H1 (cell line): ENCODE measurements around the gene EFCAB8. TPM values are rescaled to one million over a fixed set of nuclear protein-coding genes. Genes with fewer than 3 reads are reported as not detected.

Experiments
- CTCF ChIA-PET: fragments of 300-600 bp; sonication (Branson Sonifier 250); formaldehyde crosslinking; loops from one replicate; lab custom pipeline; 2021; ENCODE audit not compliant: partially characterized antibody; lab: Charles Lee
- POLR2A ChIA-PET: fragments of 300-600 bp; sonication (Branson Sonifier 250); formaldehyde crosslinking; loops from one replicate; lab custom pipeline; 2021; ENCODE audit warnings: inconsistent platforms; ENCODE audit not compliant: partially characterized antibody; lab: Charles Lee
- DNase-seq, 2 experiments: peaks; one replicate each; pipeline versions ENCODE4 v3.0.0 to v3.0.0-alpha.2; 2010 to 2022; ENCODE audit warnings: low spot score in 2 of 2, low read depth in 1 of 2, mixed read lengths in 1 of 2
- FAIRE-seq: peaks from 2 replicates; lab custom pipeline; 2011; peaks lifted over from hg19 to GRCh38; lab: Jason Lieb, UNC
- H2AFZ ChIP-seq: 2 replicates; pipeline ENCODE4 v1.8.1; 2012; ENCODE audit warnings: low read length, inconsistent platforms
- H2AK5ac ChIP-seq: 2 replicates; pipeline ENCODE4 v1.6.1; 2013; ENCODE audit warnings: low read depth, low read length
- H2BK120ac ChIP-seq: replicated peaks from 2 replicates; pipeline ENCODE3; 2013; ENCODE audit warnings: low read depth, low read length, inconsistent platforms
- H2BK12ac ChIP-seq: 2 replicates; pipeline ENCODE4 v1.6.1; 2013; ENCODE audit warnings: low read depth, low read length
- H2BK15ac ChIP-seq: 2 replicates; pipeline ENCODE4 v1.6.1; 2013; ENCODE audit warnings: low read length
- H2BK20ac ChIP-seq: 2 replicates; pipeline ENCODE4 v1.6.1; 2013; ENCODE audit warnings: low read length
- H2BK5ac ChIP-seq: 2 replicates; pipeline ENCODE4 v1.6.1; 2013; ENCODE audit warnings: low read depth, low read length
- H3K14ac ChIP-seq: 2 replicates; pipeline ENCODE4 v1.6.1; 2013; ENCODE audit warnings: inconsistent platforms; ENCODE audit not compliant: insufficient read length
- H3K18ac ChIP-seq: 2 replicates; pipeline ENCODE4 v1.6.1; 2013; ENCODE audit warnings: low read length; ENCODE audit errors: extremely low read depth
- H3K23ac ChIP-seq: 2 replicates; pipeline ENCODE4 v1.6.1; 2013; ENCODE audit warnings: inconsistent platforms; ENCODE audit not compliant: insufficient read length
- H3K23me2 ChIP-seq: 2 replicates; pipeline ENCODE4 v1.6.1; 2013; ENCODE audit warnings: low read depth, low read length
- H3K27ac ChIP-seq: 2 replicates; pipeline ENCODE4 v1.6.1; 2011; ENCODE audit warnings: low read depth, low read length, inconsistent platforms
- H3K27me3 ChIP-seq, 4 experiments: replicated peaks in 1 of 4; 1 replicate in 1 of 4; 2 replicates in 3 of 4; pipeline versions ENCODE4 v1.6.1 to v1.8.1; 2011 to 2013; ENCODE audit warnings: low read length in 3 of 4, mild to moderate bottlenecking in 3 of 4, inconsistent platforms in 2 of 4, mixed read lengths in 2 of 4, moderate library complexity in 1 of 4; ENCODE audit not compliant: control insufficient read depth in 3 of 4, insufficient read depth in 3 of 4; ENCODE audit errors: extremely low read depth in 1 of 4
- H3K36me3 ChIP-seq, 4 experiments: 2 replicates each; pipeline versions ENCODE4 v1.6.1 to v1.8.1; 2011 to 2013; ENCODE audit warnings: mild to moderate bottlenecking in 4 of 4, low read length in 3 of 4, moderate library complexity in 2 of 4, control low read depth in 1 of 4, inconsistent platforms in 1 of 4; ENCODE audit not compliant: insufficient read depth in 4 of 4, control insufficient read depth in 2 of 4
- H3K4ac ChIP-seq: replicated peaks from 2 replicates; pipeline ENCODE3; 2013; ENCODE audit warnings: low read length, low read depth, mixed read lengths, inconsistent platforms; ENCODE audit not compliant: insufficient read length
- H3K4me1 ChIP-seq, 4 experiments: replicated peaks in 1 of 4; 1 replicate in 1 of 4; 2 replicates in 3 of 4; pipeline versions ENCODE4 v1.6.1 to v1.8.1; 2011 to 2013; ENCODE audit warnings: low read length in 3 of 4, inconsistent platforms in 2 of 4, mixed read lengths in 1 of 4; ENCODE audit not compliant: insufficient read depth in 4 of 4, control insufficient read depth in 3 of 4
- H3K4me2 ChIP-seq, 2 experiments: 2 replicates each; pipeline versions ENCODE4 v1.6.1 to v1.8.1; 2011 to 2013; ENCODE audit warnings: low read depth in 2 of 2, low read length in 2 of 2, control low read depth in 1 of 2, inconsistent platforms in 1 of 2, mild to moderate bottlenecking in 1 of 2; ENCODE audit not compliant: insufficient read depth in 1 of 2
- H3K4me3 ChIP-seq, 4 experiments: fragments of 200-600, 300-600 bp in 1 of 4; sonication (generic), shearing (Covaris generic), sonication (Bioruptor Twin) in 1 of 4; 2 replicates each; pipeline versions ENCODE4 v1.5.1 to v1.8.1; 2011 to 2016; ENCODE audit warnings: low read length in 4 of 4, low read depth in 3 of 4, control low read depth in 2 of 4, inconsistent platforms in 2 of 4, mild to moderate bottlenecking in 2 of 4, mixed read lengths in 1 of 4, moderate library complexity in 1 of 4; ENCODE audit not compliant: insufficient read depth in 2 of 4; ENCODE audit errors: extremely low read depth in 1 of 4
- H3K56ac ChIP-seq: replicated peaks from 2 replicates; pipeline ENCODE3; 2013; ENCODE audit warnings: low read depth, mild to moderate bottlenecking, mixed read lengths, low read length, inconsistent platforms; ENCODE audit not compliant: insufficient read length
- H3K79me1 ChIP-seq: 2 replicates; pipeline ENCODE4 v1.6.1; 2013; ENCODE audit warnings: low read depth, low read length, control low read depth
- H3K79me2 ChIP-seq, 2 experiments: 2 replicates each; pipeline versions ENCODE4 v1.6.1 to v1.8.1; 2012 to 2013; ENCODE audit warnings: low read length in 2 of 2, mild to moderate bottlenecking in 2 of 2, inconsistent platforms in 1 of 2; ENCODE audit not compliant: insufficient read depth in 2 of 2, control insufficient read depth in 1 of 2
- H3K9ac ChIP-seq, 4 experiments: replicated peaks in 1 of 4; 1 replicate in 1 of 4; 2 replicates in 3 of 4; pipeline versions ENCODE4 v1.6.1 to v1.8.1; 2011 to 2013; ENCODE audit warnings: low read depth in 3 of 4, low read length in 3 of 4, control low read depth in 2 of 4, mild to moderate bottlenecking in 2 of 4, moderate library complexity in 2 of 4, inconsistent platforms in 1 of 4; ENCODE audit errors: extremely low read depth in 1 of 4
- H3K9me3 ChIP-seq, 2 experiments: 2 replicates each; pipeline versions ENCODE4 v1.6.1 to v1.8.1; 2012 to 2013; ENCODE audit warnings: mild to moderate bottlenecking in 2 of 2, moderate library complexity in 2 of 2, control low read depth in 1 of 2, inconsistent platforms in 1 of 2, low read depth in 1 of 2, low read length in 1 of 2, mixed read lengths in 1 of 2; ENCODE audit not compliant: insufficient read depth in 2 of 2
- H4K20me1 ChIP-seq, 2 experiments: replicated peaks in 1 of 2; 2 replicates each; pipeline versions ENCODE3 to v1.8.1; 2011 to 2013; ENCODE audit warnings: inconsistent platforms in 2 of 2, low read length in 2 of 2, mild to moderate bottlenecking in 1 of 2; ENCODE audit not compliant: insufficient read depth in 2 of 2, control insufficient read depth in 1 of 2
- H4K5ac ChIP-seq: 2 replicates; pipeline ENCODE4 v1.6.1; 2013; ENCODE audit warnings: low read length, low read depth, mixed read lengths, inconsistent platforms; ENCODE audit not compliant: insufficient read length
- H4K8ac ChIP-seq: 2 replicates; pipeline ENCODE4 v1.8.0; 2013; ENCODE audit warnings: mild to moderate bottlenecking, moderate library complexity, low read length, inconsistent platforms; ENCODE audit not compliant: insufficient read depth; ENCODE audit errors: extremely low read depth
- H4K91ac ChIP-seq: replicated peaks from 2 replicates; pipeline ENCODE3; 2013; ENCODE audit warnings: low read length, mixed read lengths, inconsistent platforms; ENCODE audit not compliant: insufficient read length
- ASH2L ChIP-seq: fragments of 200-600, 300-600 bp; sonication (generic); IDR thresholded peaks from one replicate; pipeline ENCODE4 v1.7.1; 2017; ENCODE audit warnings: low read length
- BACH1 ChIP-seq: IDR thresholded peaks from 2 replicates; pipeline ENCODE4 v1.6.1; 2012; ENCODE audit warnings: low read length, improper control_type of control experiment
- BCL11A ChIP-seq, 2 experiments: IDR thresholded peaks; one replicate each; pipeline ENCODE4 v1.6.1; 2011; ENCODE audit warnings: low read depth in 2 of 2, low read length in 2 of 2, mild to moderate bottlenecking in 2 of 2
- CBX8 ChIP-seq: fragments of 300-800, 300-1000 bp; sonication (generic); IDR thresholded peaks from 2 replicates; pipeline ENCODE4 v1.7.1; 2016; ENCODE audit warnings: low read depth, low read length, borderline replicate concordance
- E2F6 ChIP-seq: IDR thresholded peaks from 2 replicates; pipeline ENCODE4 v1.6.1; 2012; ENCODE audit warnings: inconsistent platforms
- GABPA ChIP-seq: IDR thresholded peaks from 2 replicates; pipeline ENCODE4 v1.6.1; 2011; ENCODE audit warnings: mild to moderate bottlenecking, low read length, moderate library complexity, borderline replicate concordance; ENCODE audit not compliant: insufficient read depth
- HDAC6 ChIP-seq: IDR thresholded peaks from one replicate; pipeline ENCODE4 v1.7.1; 2012; ENCODE audit warnings: low read depth, mild to moderate bottlenecking, inconsistent platforms, low read length, moderate library complexity
- KDM4A ChIP-seq: IDR thresholded peaks from one replicate; pipeline ENCODE4 v1.7.1; 2012; ENCODE audit warnings: low read depth, mild to moderate bottlenecking, moderate library complexity, low read length, inconsistent platforms; ENCODE audit not compliant: severe bottlenecking
- PHF8 ChIP-seq: fragments of 200-600 bp; sonication (generic); conservative IDR thresholded peaks from 2 replicates; pipeline ENCODE4 v1.7.1; 2012; ENCODE audit warnings: low read depth, mild to moderate bottlenecking, inconsistent platforms, low read length, moderate library complexity
- SIRT6 ChIP-seq: IDR thresholded peaks from one replicate; pipeline ENCODE4 v1.7.1; 2012; ENCODE audit warnings: low read length, inconsistent platforms
- SP4 ChIP-seq: IDR thresholded peaks from 2 replicates; pipeline ENCODE4 v1.6.1; 2012; ENCODE audit warnings: low read length, inconsistent platforms
- SRF ChIP-seq: IDR thresholded peaks from 2 replicates; pipeline ENCODE4 v1.6.1; 2011; ENCODE audit warnings: mild to moderate bottlenecking, low read depth, low read length, moderate library complexity
- ZNF274 ChIP-seq: IDR thresholded peaks from 2 replicates; pipeline ENCODE4 v1.7.0; 2012; ENCODE audit warnings: low read length, borderline replicate concordance; ENCODE audit errors: extremely low read depth
- WGBS, 2 experiments: shearing (Covaris generic) in 1 of 2; methylation state at CpG; one replicate each; pipeline versions ENCODE4 v1.1.6 to v1.1.7; 2013 to 2015; ENCODE audit warnings: low lambda C conversion rate in 2 of 2, mixed read lengths in 2 of 2, inconsistent platforms in 1 of 2, low coverage in 1 of 2, missing lambda C conversion rate in 1 of 2; ENCODE audit not compliant: insufficient replicate concordance in 2 of 2, insufficient coverage in 1 of 2, insufficient read length in 1 of 2; ENCODE audit errors: extremely low coverage in 1 of 2, missing lambda C conversion rate in 1 of 2; 5-methylcytosine and 5-hydroxymethylcytosine counted together
- polyA plus RNA-seq, 7 experiments: library from polyadenylated mRNA; depleted of rRNA in 3 of 7; stranded (reverse) in 5 of 7; unstranded in 2 of 7; fragments of >200 nt in 5 of 7; fragments of 200-250 nt in 2 of 7; gene quantifications; 1 replicate in 5 of 7; 2 replicates in 1 of 7; 4 replicates in 1 of 7; pipeline versions ENCODE4 v1.2.1 to v1.2.3, GENCODE V29; 2011 to 2013; ENCODE audit warnings: missing spikeins in 2 of 7, mixed read lengths in 2 of 7
- total RNA-seq: library from RNA; stranded (reverse); fragmentation: NEBNext Ultra II Directional; extraction: Animal tissue kit (Norgen Biotek cat#: 25700); gene quantifications from 2 replicates; pipeline ENCODE4 v1.2.1, GENCODE V29; 2021
- TF ChIP-seq, protein P1 (sequence below): IDR thresholded peaks from 2 replicates; pipeline ENCODE4 v1.6.1; 2011; ENCODE audit warnings: low read length, improper control_type of control experiment

The EFCAB8 gene
- total and polyA plus RNA-seq, 2 of the 8 experiments (the other 6 are each of a cell fraction or from before 2014, with no cell fraction given): 0.06 to 0.20 TPM

- Histone ChIP-seq H3K27me3 (no peaks in the 10 kb centered on the region; a peak in 1 of 7 replicates), H3K14ac (no peak overlapping the region), H3K4ac (no peak overlapping the region), H2BK120ac (no peak overlapping the region), H3K36me3 (no peaks in the 10 kb centered on the region), H3K4me3 (no peak overlapping the region), H2BK20ac (no peak overlapping the region), H3K4me2 (no peak overlapping the region), H4K20me1 (no peaks in the 10 kb centered on the region), H3K9ac (no peak overlapping the region), H3K9me3 (no peaks in the 10 kb centered on the region), H3K4me1 (no peaks in the 10 kb centered on the region), H2BK12ac (no peak overlapping the region), H2BK5ac (no peak overlapping the region), H2BK15ac (no peak overlapping the region), H4K8ac (no peak overlapping the region), H4K5ac (no peak overlapping the region), H3K23me2 (no peaks in the 10 kb centered on the region), H2AFZ (no peak overlapping the region), H3K79me1 (no peaks in the 10 kb centered on the region), H4K91ac (no peak overlapping the region), H3K56ac (no peak overlapping the region), H3K79me2 (no peaks in the 10 kb centered on the region), H3K23ac (no peak overlapping the region), H3K18ac (no peak overlapping the region), H3K27ac (no peak overlapping the region), H2AK5ac (no peak overlapping the region)
- ChIA-PET POLR2A (no interaction called here), CTCF (interaction anchor here (1.0 to 2.1 kb wide), 4 partner anchors 12 to 29 kb away, joined by 3 to 6 read pairs (median 4); no protein-coding TSS in a partner anchor)
- 81% methylated on average over 5 of the region's 5 CpGs; no CpG with 5 or more reads in 1 of the 2 experiments for WGBS, 2 experiments
- no peak for DNase-seq
- no peak for FAIRE-seq
- TF ChIP-seq SRF (no peak), ASH2L (no peak), PHF8 (no peak), CBX8 (no peak), BACH1 (no peak), KDM4A (no peak), SP4 (no peak), GABPA (no peak), E2F6 (no peak), SIRT6 (no peak), ZNF274 (no peak), HDAC6 (no peak), BCL11A (IDR thresholded peaks at IDR 0.05; ENCODE audit: low read depth in 2 of 2, low read length in 2 of 2) (no peak)
- TF ChIP-seq, protein P1, sequence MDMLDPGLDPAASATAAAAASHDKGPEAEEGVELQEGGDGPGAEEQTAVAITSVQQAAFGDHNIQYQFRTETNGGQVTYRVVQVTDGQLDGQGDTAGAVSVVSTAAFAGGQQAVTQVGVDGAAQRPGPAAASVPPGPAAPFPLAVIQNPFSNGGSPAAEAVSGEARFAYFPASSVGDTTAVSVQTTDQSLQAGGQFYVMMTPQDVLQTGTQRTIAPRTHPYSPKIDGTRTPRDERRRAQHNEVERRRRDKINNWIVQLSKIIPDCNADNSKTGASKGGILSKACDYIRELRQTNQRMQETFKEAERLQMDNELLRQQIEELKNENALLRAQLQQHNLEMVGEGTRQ: no peak
Observed at GRCh38 chr20:32930701-32931100, 72.0 kb downstream of the EFCAB8 start.
